ENCODE results near the gene FAM3C.
"Not testable (repeated sequence)": the region's sequence is repeated elsewhere in the genome, so short reads cannot be mapped to it uniquely, and the experiment has no call there.

The FAM3C gene

DNA sequence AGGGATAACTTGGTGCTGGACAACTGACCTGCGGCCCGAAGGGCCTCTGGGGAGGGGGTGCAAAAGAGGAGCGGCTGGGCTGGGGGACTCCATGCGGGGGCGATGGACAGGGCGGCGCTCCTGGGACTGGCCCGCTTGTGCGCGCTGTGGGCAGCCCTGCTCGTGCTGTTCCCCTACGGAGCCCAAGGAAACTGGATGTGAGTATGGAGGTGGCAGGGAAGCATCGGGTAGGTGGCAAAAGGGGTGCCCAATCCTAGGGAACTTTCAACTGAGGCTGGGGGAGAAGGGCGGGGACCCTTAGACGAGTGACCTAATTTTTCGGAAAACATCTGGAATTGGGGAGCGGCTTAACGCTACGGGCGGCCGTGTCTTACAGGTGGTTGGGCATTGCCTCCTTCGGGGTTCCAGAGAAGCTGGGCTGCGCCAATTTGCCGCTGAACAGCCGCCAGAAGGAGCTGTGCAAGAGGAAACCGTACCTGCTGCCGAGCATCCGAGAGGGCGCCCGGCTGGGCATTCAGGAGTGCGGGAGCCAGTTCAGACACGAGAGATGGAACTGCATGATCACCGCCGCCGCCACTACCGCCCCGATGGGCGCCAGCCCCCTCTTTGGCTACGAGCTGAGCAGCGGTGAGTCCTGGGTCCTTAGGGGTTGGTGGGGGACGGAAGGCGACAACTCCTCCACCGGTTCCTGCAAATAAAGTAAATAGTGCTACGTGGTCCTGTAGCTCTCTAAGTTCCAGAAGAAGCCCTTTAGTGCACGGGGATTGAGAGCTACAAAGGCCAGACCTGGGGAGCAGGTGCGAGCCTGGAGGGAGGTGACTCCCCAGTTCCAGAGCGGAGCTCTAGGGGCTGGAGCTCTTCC lies 66.7 kb downstream of the FAM3C start:
- DNase-seq: peak; percentile 76

- DNase-seq: no peak
These were observed 67.5 kb downstream of the FAM3C start, which contains the start of gene WNT16 for GRCh38 chr7:121328508-121329190. Gene WNT16 (plus strand): TSS chr7:121329000. CDS start chr7:121329293, 293 bp downstream.

- DNase-seq: no peak
These were observed 68.4 kb downstream of the FAM3C start for GRCh38 chr7:121327671-121328070.

GRCh38 chr7:121323515-121324302 lies 72.4 kb downstream of the FAM3C start:
- no peak for DNase-seq

- DNase-seq: peak; percentile 28
These were observed 73.6 kb downstream of the FAM3C start for GRCh38 chr7:121322460-121322859.

DNA sequence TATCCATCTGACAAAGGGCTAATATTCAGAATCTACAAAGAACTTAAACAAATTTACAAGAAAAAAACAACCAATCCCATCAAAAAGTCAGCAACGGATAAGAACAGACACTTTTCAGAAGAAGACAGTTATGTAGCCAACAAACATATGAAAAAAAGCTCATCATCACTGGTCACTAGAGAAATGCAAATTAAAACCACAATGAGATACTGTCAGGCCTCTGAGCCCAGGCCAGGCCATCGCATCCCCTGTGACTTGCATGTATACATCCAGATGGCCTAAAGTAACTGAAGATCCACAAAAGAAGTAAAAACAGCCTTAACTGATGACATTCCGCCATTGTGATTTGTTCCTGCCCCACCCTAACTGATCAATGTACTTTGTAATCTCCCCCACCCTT lies 80.9 kb downstream of the FAM3C start:
- DNase-seq: not testable (repeated sequence)

GRCh38 chr7:121313793-121314676 lies 82.1 kb downstream of the FAM3C start:
- peak; percentile 99 for DNase-seq

- DNase-seq: no peak
These were observed 82.8 kb downstream of the FAM3C start for GRCh38 chr7:121313220-121313792.

DNA sequence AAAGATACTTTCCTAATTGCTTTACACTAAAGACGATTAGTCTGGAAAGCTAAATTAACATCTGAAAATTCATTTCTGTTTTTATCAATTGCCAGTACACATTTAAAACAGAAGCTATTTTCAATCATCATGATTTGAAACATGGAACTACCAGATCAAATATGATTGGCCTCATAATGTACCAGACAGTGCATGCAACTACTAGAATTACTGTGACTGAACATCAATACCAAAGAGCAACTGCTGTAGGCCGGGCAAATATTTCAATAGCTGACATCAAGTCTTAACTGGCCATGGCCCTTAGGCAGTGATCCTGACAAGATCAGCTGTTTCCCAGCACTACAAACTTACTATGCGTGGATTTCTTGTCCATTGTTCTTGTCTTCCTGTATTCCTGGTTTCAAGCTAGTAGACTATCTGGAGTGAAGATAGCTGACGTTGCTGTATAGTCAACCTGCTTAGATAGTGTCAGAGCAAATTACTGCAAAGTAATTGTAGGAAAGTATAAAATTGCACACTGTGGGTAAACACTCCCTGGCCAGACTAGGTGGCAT lies 89.0 kb downstream of the FAM3C start:
- no peak for DNase-seq

DNA sequence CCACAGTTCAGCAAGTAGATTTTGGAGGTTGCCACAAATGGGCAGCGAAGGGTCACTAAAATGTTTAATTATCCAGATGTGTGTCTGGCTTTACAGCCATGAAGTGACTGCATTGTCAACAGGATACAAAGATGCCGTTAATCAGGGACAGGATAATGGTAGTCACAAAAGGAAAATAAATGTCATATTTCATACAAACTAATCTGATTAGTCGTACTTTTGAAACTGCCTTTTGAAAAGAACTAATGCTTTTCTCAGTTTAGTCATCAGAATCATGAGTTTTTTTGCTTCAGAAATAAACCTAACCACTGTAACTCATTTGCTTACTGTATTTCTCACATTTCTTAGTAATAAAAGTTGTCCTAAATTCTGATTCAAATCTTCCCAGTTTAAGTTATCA lies 89.5 kb downstream of the FAM3C start:
- no peak for DNase-seq

- DNase-seq: no peak
These were observed 91.0 kb downstream of the FAM3C start for GRCh38 chr7:121305109-121305508.

DNA sequence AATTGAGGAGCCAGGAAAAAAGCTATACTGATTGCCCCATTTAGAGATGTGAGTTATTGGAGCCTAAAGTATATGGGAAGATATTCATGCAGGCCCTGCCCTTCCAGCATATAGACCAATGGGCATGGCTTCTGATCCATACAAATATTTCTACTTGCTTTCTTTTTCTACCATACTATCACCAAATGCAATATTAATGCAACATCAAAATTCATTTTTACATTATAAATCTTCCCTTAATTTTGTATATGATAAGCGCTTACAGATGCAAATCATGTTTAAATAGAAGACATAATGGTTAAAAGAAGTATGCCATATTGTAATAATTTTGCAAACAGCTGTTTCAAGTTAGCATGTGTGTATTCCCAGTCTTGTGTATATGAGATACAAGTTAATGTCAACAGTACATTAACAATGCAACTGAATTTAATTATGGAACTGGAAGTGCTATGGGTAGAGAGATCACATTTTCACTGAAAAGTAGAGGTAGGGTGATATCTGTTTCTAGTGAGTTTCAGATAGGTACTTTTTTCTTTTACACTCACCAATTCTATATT lies 91.9 kb downstream of the FAM3C start:
- no peak for DNase-seq

GRCh38 chr7:121303422-121304101 lies 92.5 kb downstream of the FAM3C start:
- no peak for DNase-seq

- no peak for DNase-seq
These were observed 93.8 kb downstream of the FAM3C start for GRCh38 chr7:121302214-121302745.

DNA sequence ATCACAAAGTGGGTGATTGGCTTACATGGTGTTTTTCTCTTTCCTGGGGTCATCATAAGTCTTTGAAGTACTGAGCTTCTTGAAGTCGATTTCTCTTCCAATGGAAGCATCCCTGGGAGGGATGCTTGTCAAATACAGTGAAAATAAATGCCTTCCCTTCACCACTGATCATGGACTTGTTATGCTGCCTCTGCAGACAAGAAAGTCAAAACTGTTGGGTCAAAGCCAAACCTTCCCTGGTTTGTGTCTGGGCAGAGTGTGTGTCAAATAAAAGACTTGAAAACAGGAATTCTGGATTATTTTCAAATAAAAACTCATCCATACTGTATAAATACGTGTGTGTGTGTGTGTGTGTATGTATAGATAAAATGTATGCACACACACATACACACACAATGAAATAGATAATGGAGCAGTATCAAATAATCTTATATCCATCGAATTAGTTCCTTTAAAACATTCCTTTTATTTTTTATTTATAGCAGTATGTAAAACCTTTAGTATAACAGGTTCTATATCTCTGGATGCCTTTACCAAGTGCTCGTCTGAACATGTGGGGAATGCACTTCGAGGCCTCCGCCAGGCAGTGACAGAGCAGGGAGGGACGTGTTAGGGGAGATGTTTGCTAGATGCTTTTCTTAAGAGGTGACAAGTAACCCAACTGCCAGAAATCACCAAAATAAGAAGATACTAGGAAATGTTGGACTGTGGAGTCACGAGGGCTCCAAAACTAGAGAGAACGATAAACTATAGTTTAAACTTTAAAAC lies 94.5 kb downstream of the FAM3C start:
- DNase-seq: no peak

- no peak for DNase-seq
These were observed 95.3 kb downstream of the FAM3C start for GRCh38 chr7:121300685-121301420.
